Activated T-helper 17 cell treated with anti-CD3 and anti-CD28 coated beads, Interleukin-2, amount 50 U/mL, for 72 hours (primary cell): ENCODE data around the gene SORCS2. TPM values are rescaled to one million over a fixed set of nuclear protein-coding genes. Genes with fewer than 3 reads are reported as not detected.
"Not testable (repeated sequence)": the region's sequence is repeated elsewhere in the genome, so short reads cannot be mapped to it uniquely, and the experiment has no call there.

Experiments used
- ATAC-seq: fragments of 150-1000 bp; cut with Tn5 transposase; replicated peaks from 2 replicates; pipeline ENCODE4 v1.10.0; 2021; ENCODE audit warnings: mild to moderate bottlenecking, moderate library complexity
- H3K27ac Mint-ChIP-seq: one replicate; pipeline ENCODE4 v1.8.0; 2022; ENCODE audit warnings: mixed read lengths
- H3K27me3 Mint-ChIP-seq: one replicate; pipeline ENCODE4 v1.8.0; 2022; ENCODE audit warnings: mixed read lengths
- H3K36me3 Mint-ChIP-seq: one replicate; pipeline ENCODE4 v1.8.0; 2022; ENCODE audit warnings: low read depth, mild to moderate bottlenecking, mixed read lengths
- H3K4me1 Mint-ChIP-seq: one replicate; pipeline ENCODE4 v1.8.0; 2022; ENCODE audit warnings: mixed read lengths
- H3K4me3 Mint-ChIP-seq: one replicate; pipeline ENCODE4 v1.8.0; 2022; ENCODE audit warnings: mild to moderate bottlenecking, mixed read lengths
- H3K9me3 Mint-ChIP-seq: one replicate; pipeline ENCODE4 v1.8.0; 2022; ENCODE audit warnings: mixed read lengths
- total RNA-seq, 2 donors: library from RNA; stranded (reverse); gene quantifications; one replicate each; pipeline ENCODE4 v1.2.3, GENCODE V29; 2022

Gene SORCS2
- total RNA-seq, 2 donors from 2014 or later, result 0.04 to 0.26 TPM

GRCh38 chr4:7208509-7209451 lies 16.4 kb downstream of the SORCS2 start:
- no peak overlapping the region for H3K27ac Mint-ChIP-seq
- no peak for ATAC-seq
- H3K9me3 Mint-ChIP-seq, result no peaks in the 10 kb centered on the region
- no peaks in the 10 kb centered on the region for H3K4me1 Mint-ChIP-seq
- H3K27me3 Mint-ChIP-seq, result peaks cover 19% of the 10 kb centered on the region
- no peaks in the 10 kb centered on the region for H3K36me3 Mint-ChIP-seq
- H3K4me3 Mint-ChIP-seq, result no peak overlapping the region

- H3K27me3 Mint-ChIP-seq, result peaks cover 13% of the 10 kb centered on the region
- no peak overlapping the region for H3K27ac Mint-ChIP-seq
- no peaks in the 10 kb centered on the region for H3K36me3 Mint-ChIP-seq
- ATAC-seq, result no peak
- no peaks in the 10 kb centered on the region for H3K9me3 Mint-ChIP-seq
- H3K4me3 Mint-ChIP-seq, result no peak overlapping the region
- H3K4me1 Mint-ChIP-seq, result no peaks in the 10 kb centered on the region
Measured at GRCh38 chr4:7209699-7210098, 17.4 kb downstream of the SORCS2 start.

- Mint-ChIP-seq H3K27me3 (peaks cover 10% of the 10 kb centered on the region), H3K36me3 (no peaks in the 10 kb centered on the region), H3K9me3 (no peaks in the 10 kb centered on the region), H3K4me1 (no peaks in the 10 kb centered on the region), H3K4me3 (no peak overlapping the region), H3K27ac (no peak overlapping the region)
- no peak for ATAC-seq
Measured at GRCh38 chr4:7210824-7211223, 18.5 kb downstream of the SORCS2 start.

GRCh38 chr4:7212101-7212674 lies 19.9 kb downstream of the SORCS2 start:
- H3K4me1 Mint-ChIP-seq, result no peaks in the 10 kb centered on the region
- no peak for ATAC-seq

GRCh38 chr4:7212921-7213320 lies 20.6 kb downstream of the SORCS2 start:
- Mint-ChIP-seq H3K9me3 (no peaks in the 10 kb centered on the region), H3K4me3 (no peak overlapping the region), H3K27me3 (peaks cover 7% of the 10 kb centered on the region), H3K36me3 (no peaks in the 10 kb centered on the region), H3K27ac (no peak overlapping the region), H3K4me1 (no peaks in the 10 kb centered on the region)
- ATAC-seq, result no peak

More at GRCh38 chr4:7212101-7212674, 19.9 kb downstream of the SORCS2 start:
- Mint-ChIP-seq H3K36me3 (no peaks in the 10 kb centered on the region), H3K27me3 (peaks cover 7% of the 10 kb centered on the region), H3K4me3 (no peak overlapping the region), H3K27ac (no peak overlapping the region), H3K9me3 (no peaks in the 10 kb centered on the region)

GRCh38 chr4:7213807-7214206 lies 21.5 kb downstream of the SORCS2 start:
- Mint-ChIP-seq H3K4me1 (no peaks in the 10 kb centered on the region), H3K36me3 (no peaks in the 10 kb centered on the region), H3K27ac (no peak overlapping the region), H3K9me3 (no peaks in the 10 kb centered on the region), H3K4me3 (no peak overlapping the region), H3K27me3 (peaks cover 7% of the 10 kb centered on the region)
- no peak for ATAC-seq

- Mint-ChIP-seq H3K9me3 (no peaks in the 10 kb centered on the region), H3K4me1 (no peaks in the 10 kb centered on the region), H3K4me3 (no peak overlapping the region), H3K27ac (no peak overlapping the region), H3K27me3 (peaks cover 10% of the 10 kb centered on the region), H3K36me3 (no peaks in the 10 kb centered on the region)
- ATAC-seq, result no peak
Measured at GRCh38 chr4:7214359-7214758, 22.0 kb downstream of the SORCS2 start.

GRCh38 chr4:7215187-7215586 lies 22.8 kb downstream of the SORCS2 start:
- not testable (repeated sequence) for H3K36me3 Mint-ChIP-seq, H3K4me3 Mint-ChIP-seq, ATAC-seq, H3K27me3 Mint-ChIP-seq, H3K9me3 Mint-ChIP-seq, H3K4me1 Mint-ChIP-seq, H3K27ac Mint-ChIP-seq

- no peak overlapping the region for H3K27ac Mint-ChIP-seq
- peaks cover 8% of the 10 kb centered on the region for H3K27me3 Mint-ChIP-seq
- no peaks in the 10 kb centered on the region for H3K36me3 Mint-ChIP-seq
- H3K4me1 Mint-ChIP-seq, result no peaks in the 10 kb centered on the region
- H3K4me3 Mint-ChIP-seq, result no peak overlapping the region
- H3K9me3 Mint-ChIP-seq, result no peaks in the 10 kb centered on the region
- ATAC-seq, result no peak
Measured at GRCh38 chr4:7217039-7217438, 24.7 kb downstream of the SORCS2 start.

- no peak overlapping the region for H3K27ac Mint-ChIP-seq
- H3K4me1 Mint-ChIP-seq, result no peaks in the 10 kb centered on the region
- H3K4me3 Mint-ChIP-seq, result no peak overlapping the region
- H3K27me3 Mint-ChIP-seq, result peaks cover 14% of the 10 kb centered on the region
- H3K36me3 Mint-ChIP-seq, result no peaks in the 10 kb centered on the region
- H3K9me3 Mint-ChIP-seq, result no peaks in the 10 kb centered on the region
- no peak for ATAC-seq
Measured at GRCh38 chr4:7217474-7218321, 25.4 kb downstream of the SORCS2 start.

GRCh38 chr4:7218686-7219085 lies 26.3 kb downstream of the SORCS2 start:
- no peak for ATAC-seq
- Mint-ChIP-seq H3K4me1 (no peaks in the 10 kb centered on the region), H3K4me3 (no peak overlapping the region), H3K27ac (no peak overlapping the region), H3K36me3 (no peaks in the 10 kb centered on the region), H3K9me3 (no peaks in the 10 kb centered on the region), H3K27me3 (peaks cover 14% of the 10 kb centered on the region)

- H3K36me3 Mint-ChIP-seq, result no peaks in the 10 kb centered on the region
- no peaks in the 10 kb centered on the region for H3K9me3 Mint-ChIP-seq
- H3K4me1 Mint-ChIP-seq, result no peaks in the 10 kb centered on the region
- H3K27ac Mint-ChIP-seq, result no peak overlapping the region
- peaks cover 14% of the 10 kb centered on the region for H3K27me3 Mint-ChIP-seq
- no peak for ATAC-seq
- no peak overlapping the region for H3K4me3 Mint-ChIP-seq
Measured at GRCh38 chr4:7222521-7222920, 30.2 kb downstream of the SORCS2 start.

GRCh38 chr4:7223541-7223940 lies 31.2 kb downstream of the SORCS2 start:
- Mint-ChIP-seq H3K4me1 (no peaks in the 10 kb centered on the region), H3K27ac (no peak overlapping the region), H3K36me3 (no peaks in the 10 kb centered on the region)

GRCh38 chr4:7224001-7224400 lies 31.7 kb downstream of the SORCS2 start:
- Mint-ChIP-seq H3K4me3 (no peak overlapping the region), H3K36me3 (no peaks in the 10 kb centered on the region), H3K27ac (no peak overlapping the region), H3K4me1 (no peaks in the 10 kb centered on the region), H3K27me3 (peaks cover 14% of the 10 kb centered on the region), H3K9me3 (no peaks in the 10 kb centered on the region)
- no peak for ATAC-seq

More at GRCh38 chr4:7223541-7223940, 31.2 kb downstream of the SORCS2 start:
- H3K4me3 Mint-ChIP-seq, result no peak overlapping the region
- no peaks in the 10 kb centered on the region for H3K9me3 Mint-ChIP-seq
- ATAC-seq, result no peak
- peaks cover 14% of the 10 kb centered on the region for H3K27me3 Mint-ChIP-seq
